ENCODE results near the gene HPCAL1.

GRCh38 chr2:10274983-10275802 is 27.5 kb upstream of the HPCAL1 start:
- TF ChIP-seq, protein P1, sequence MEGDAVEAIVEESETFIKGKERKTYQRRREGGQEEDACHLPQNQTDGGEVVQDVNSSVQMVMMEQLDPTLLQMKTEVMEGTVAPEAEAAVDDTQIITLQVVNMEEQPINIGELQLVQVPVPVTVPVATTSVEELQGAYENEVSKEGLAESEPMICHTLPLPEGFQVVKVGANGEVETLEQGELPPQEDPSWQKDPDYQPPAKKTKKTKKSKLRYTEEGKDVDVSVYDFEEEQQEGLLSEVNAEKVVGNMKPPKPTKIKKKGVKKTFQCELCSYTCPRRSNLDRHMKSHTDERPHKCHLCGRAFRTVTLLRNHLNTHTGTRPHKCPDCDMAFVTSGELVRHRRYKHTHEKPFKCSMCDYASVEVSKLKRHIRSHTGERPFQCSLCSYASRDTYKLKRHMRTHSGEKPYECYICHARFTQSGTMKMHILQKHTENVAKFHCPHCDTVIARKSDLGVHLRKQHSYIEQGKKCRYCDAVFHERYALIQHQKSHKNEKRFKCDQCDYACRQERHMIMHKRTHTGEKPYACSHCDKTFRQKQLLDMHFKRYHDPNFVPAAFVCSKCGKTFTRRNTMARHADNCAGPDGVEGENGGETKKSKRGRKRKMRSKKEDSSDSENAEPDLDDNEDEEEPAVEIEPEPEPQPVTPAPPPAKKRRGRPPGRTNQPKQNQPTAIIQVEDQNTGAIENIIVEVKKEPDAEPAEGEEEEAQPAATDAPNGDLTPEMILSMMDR (IDR thresholded peaks at IDR 0.05): no peak
- no peak for TF ChIP-seq EZH2 (IDR thresholded peaks at IDR 0.05; ENCODE audit: borderline replicate concordance, insufficient read depth, low read depth, low read length, poor library complexity, severe bottlenecking)
